Mesenchymal stem cell (in vitro differentiated cells and primary cell): ENCODE measurements around the gene CBFA2T2.
A peak's percentile ranks its signal among the peaks of the same experiment; 100 is the strongest.

Experiments used
- DNase-seq: peaks from one replicate; pipeline ENCODE4 v3.0.0-alpha.2; 2013
- H2AFZ ChIP-seq: one replicate; pipeline ENCODE4 v1.6.1; 2013; ENCODE audit warnings: low read depth, mild to moderate bottlenecking, control low read depth, inconsistent platforms, low read length, moderate library complexity
- H2AK5ac ChIP-seq: 2 replicates; pipeline ENCODE4 v1.6.1; 2013; ENCODE audit warnings: low read length, moderate library complexity, mild to moderate bottlenecking, inconsistent platforms; ENCODE audit not compliant: severe bottlenecking
- H2BK120ac ChIP-seq: one replicate; pipeline ENCODE4 v1.6.1; 2013; ENCODE audit warnings: low read depth, mild to moderate bottlenecking, inconsistent platforms, low read length, moderate library complexity
- H2BK12ac ChIP-seq, 2 experiments: one replicate each; pipeline ENCODE4 v1.6.1; 2013; ENCODE audit warnings: inconsistent platforms in 2 of 2, low read length in 2 of 2, mild to moderate bottlenecking in 2 of 2, moderate library complexity in 2 of 2, control low read depth in 1 of 2
- H2BK15ac ChIP-seq: one replicate; pipeline ENCODE4 v1.6.1; 2013; ENCODE audit warnings: mild to moderate bottlenecking, low read depth, inconsistent platforms; ENCODE audit not compliant: poor library complexity, severe bottlenecking
- H2BK5ac ChIP-seq: 2 replicates; pipeline ENCODE4 v1.6.1; 2013; ENCODE audit warnings: low read depth, mild to moderate bottlenecking, low read length, control low read depth, inconsistent platforms; ENCODE audit not compliant: poor library complexity, severe bottlenecking
- H3K14ac ChIP-seq, 2 experiments: one replicate each; pipeline ENCODE4 v1.6.1; 2013; ENCODE audit warnings: inconsistent platforms in 2 of 2, low read length in 2 of 2, control low read depth in 1 of 2, mild to moderate bottlenecking in 1 of 2, moderate library complexity in 1 of 2
- H3K18ac ChIP-seq, 2 experiments: one replicate each; pipeline ENCODE4 v1.6.1; 2013; ENCODE audit warnings: inconsistent platforms in 2 of 2, low read length in 2 of 2, control low read depth in 1 of 2, low read depth in 1 of 2, mild to moderate bottlenecking in 1 of 2
- H3K23ac ChIP-seq, 2 experiments: one replicate each; pipeline ENCODE4 v1.6.1; 2013; ENCODE audit warnings: inconsistent platforms in 2 of 2, low read length in 2 of 2, mild to moderate bottlenecking in 2 of 2, moderate library complexity in 2 of 2, control low read depth in 1 of 2
- H3K27ac ChIP-seq: 2 replicates; pipeline ENCODE4 v1.5.1; 2013; ENCODE audit warnings: mild to moderate bottlenecking, moderate library complexity, low read length, control low read depth, inconsistent platforms; ENCODE audit not compliant: poor library complexity, severe bottlenecking
- H3K27me3 ChIP-seq, 2 experiments: 2 replicates each; pipeline versions ENCODE4 v1.6.1 to v1.7.0; 2013; ENCODE audit warnings: low read length in 2 of 2, mild to moderate bottlenecking in 2 of 2, moderate library complexity in 2 of 2, control low read depth in 1 of 2, inconsistent platforms in 1 of 2; ENCODE audit not compliant: control insufficient read depth in 1 of 2, insufficient read depth in 1 of 2
- H3K36me3 ChIP-seq, 2 experiments: 2 replicates each; pipeline versions ENCODE4 v1.6.1 to v1.7.0; 2013; ENCODE audit warnings: low read length in 2 of 2, control low read depth in 1 of 2, inconsistent platforms in 1 of 2, low read depth in 1 of 2, mild to moderate bottlenecking in 1 of 2; ENCODE audit not compliant: insufficient read depth in 2 of 2, control insufficient read depth in 1 of 2
- H3K4ac ChIP-seq, 2 experiments: one replicate each; pipeline ENCODE4 v1.6.1; 2013; ENCODE audit warnings: inconsistent platforms in 2 of 2, low read length in 2 of 2, mild to moderate bottlenecking in 2 of 2, moderate library complexity in 2 of 2, control low read depth in 1 of 2, low read depth in 1 of 2
- H3K4me1 ChIP-seq: 2 replicates; pipeline ENCODE4 v1.6.1; 2013; ENCODE audit warnings: low read depth, low read length, control low read depth; ENCODE audit not compliant: control insufficient read depth, insufficient read depth
- H3K4me2 ChIP-seq: 2 replicates; pipeline ENCODE4 v1.6.1; 2013; ENCODE audit warnings: low read length, mild to moderate bottlenecking, inconsistent platforms; ENCODE audit not compliant: poor library complexity, severe bottlenecking
- H3K4me3 ChIP-seq, 2 experiments: 2 replicates each; pipeline versions ENCODE4 v1.5.1 to v1.7.0; 2013; ENCODE audit warnings: low read length in 2 of 2, mild to moderate bottlenecking in 2 of 2, control low read depth in 1 of 2, low read depth in 1 of 2; ENCODE audit not compliant: insufficient read depth in 1 of 2
- H3K79me1 ChIP-seq: replicated peaks from 2 replicates; pipeline ENCODE4 v1.6.1; 2013; ENCODE audit warnings: mild to moderate bottlenecking, control low read depth, low read length, inconsistent platforms; ENCODE audit not compliant: poor library complexity, severe bottlenecking
- H3K9ac ChIP-seq: 2 replicates; pipeline ENCODE4 v1.7.0; 2013; ENCODE audit warnings: mild to moderate bottlenecking, low read length, moderate library complexity
- H3K9me3 ChIP-seq: 2 replicates; pipeline ENCODE4 v1.7.0; 2013; ENCODE audit warnings: mild to moderate bottlenecking, low read length; ENCODE audit not compliant: control insufficient read depth
- H4K8ac ChIP-seq: one replicate; pipeline ENCODE4 v1.6.1; 2013; ENCODE audit warnings: inconsistent platforms, mild to moderate bottlenecking, low read length, moderate library complexity
- H4K91ac ChIP-seq: one replicate; pipeline ENCODE4 v1.6.1; 2013; ENCODE audit warnings: mild to moderate bottlenecking, low read length, inconsistent platforms
- WGBS: methylation state at CpG from one replicate; pipeline ENCODE4 v1.1.7; 2013; ENCODE audit warnings: mixed read lengths; 5-methylcytosine and 5-hydroxymethylcytosine counted together

Gene CBFA2T2

GRCh38 chr20:33659341-33660034 is 169.6 kb downstream of the CBFA2T2 start:
- Histone ChIP-seq H3K14ac (no peak overlapping the region), H3K4me1 (peaks cover 26% of the 10 kb centered on the region), H3K23ac (no peak overlapping the region), H2AK5ac (no peak overlapping the region), H3K27me3 (no peaks in the 10 kb centered on the region), H4K8ac (no peak overlapping the region), H2BK5ac (no peak overlapping the region), H2BK15ac (no peak overlapping the region), H3K36me3 (peaks cover 15 to 58% of the 10 kb centered on the region in 2 experiments), H3K4me2 (no peak overlapping the region), H3K4me3 (no peak overlapping the region), H4K91ac (no peak overlapping the region), H3K27ac (no peak overlapping the region), H2BK120ac (no peak overlapping the region), H3K4ac (no peak overlapping the region), H3K9ac (no peak overlapping the region), H3K9me3 (no peaks in the 10 kb centered on the region), H2BK12ac (no peak overlapping the region), H3K79me1 (peaks cover 23% of the 10 kb centered on the region), H3K18ac (no peak overlapping the region), H2AFZ (no peak overlapping the region)
- DNase-seq: no peak
- WGBS: 98% methylated on average over 32 of the region's 32 CpGs

GRCh38 chr20:33660035-33660684 is 170.3 kb downstream of the CBFA2T2 start:
- Histone ChIP-seq H2BK5ac (no peak overlapping the region), H3K27ac (no peak overlapping the region), H4K8ac (no peak overlapping the region), H3K18ac (no peak overlapping the region), H2BK120ac (no peak overlapping the region), H3K4me2 (no peak overlapping the region), H3K4me1 (peaks cover 28% of the 10 kb centered on the region), H3K4me3 (no peak overlapping the region), H3K36me3 (peaks cover 15 to 62% of the 10 kb centered on the region in 2 experiments), H3K9me3 (no peaks in the 10 kb centered on the region), H2AK5ac (no peak overlapping the region), H3K9ac (no peak overlapping the region), H3K79me1 (peaks cover 25% of the 10 kb centered on the region), H2BK12ac (no peak overlapping the region), H2BK15ac (no peak overlapping the region), H4K91ac (no peak overlapping the region), H3K14ac (no peak overlapping the region), H3K23ac (no peak overlapping the region), H3K4ac (no peak overlapping the region), H2AFZ (no peak overlapping the region), H3K27me3 (no peaks in the 10 kb centered on the region)
- no peak for DNase-seq
- WGBS: 94% methylated on average over 21 of the region's 21 CpGs

- Histone ChIP-seq H3K18ac (no peak overlapping the region), H4K91ac (no peak overlapping the region), H3K9ac (no peak overlapping the region), H2BK5ac (no peak overlapping the region), H3K23ac (no peak overlapping the region), H3K4ac (no peak overlapping the region), H3K27me3 (no peaks in the 10 kb centered on the region), H2AFZ (no peak overlapping the region), H3K14ac (no peak overlapping the region), H3K4me2 (no peak overlapping the region), H2AK5ac (no peak overlapping the region), H3K4me3 (no peak overlapping the region), H2BK120ac (no peak overlapping the region), H2BK15ac (no peak overlapping the region), H4K8ac (no peak overlapping the region), H3K36me3 (peaks cover 15 to 62% of the 10 kb centered on the region in 2 experiments), H3K4me1 (peaks cover 28% of the 10 kb centered on the region), H3K79me1 (peaks cover 25% of the 10 kb centered on the region), H3K27ac (no peak overlapping the region), H2BK12ac (no peak overlapping the region), H3K9me3 (no peaks in the 10 kb centered on the region)
- DNase-seq: no peak
- 93% methylated on average over 7 of the region's 7 CpGs for WGBS
Observed at GRCh38 chr20:33660685-33661058, 170.8 kb downstream of the CBFA2T2 start.

GRCh38 chr20:33662172-33662571 is 172.3 kb downstream of the CBFA2T2 start, which contains the start of gene C20orf144:
C20orf144 (plus strand) TSS chr20:33662327; CDS start chr20:33662346, 19 bp downstream.
- Histone ChIP-seq H3K4me2 (peak within 1 kb of the TSS; percentile 92), H3K27ac (peak within 1 kb of the TSS; percentile 47), H2BK15ac (no peak within 1 kb of the TSS), H2BK5ac (no peak within 1 kb of the TSS), H3K18ac (peak within 1 kb of the TSS; percentile 59 to 99), H2BK120ac (peak within 1 kb of the TSS; percentile 96), H2AK5ac (peak within 1 kb of the TSS; percentile 4), H3K27me3 (no peaks in the 10 kb centered on the region), H3K9me3 (no peaks in the 10 kb centered on the region), H3K4ac (peak within 1 kb of the TSS; percentile 15 to 93), H4K91ac (peak within 1 kb of the TSS; percentile 73), H3K23ac (peak within 1 kb of the TSS in 1 of 2 experiments; percentile 52), H2AFZ (no peak within 1 kb of the TSS), H3K4me1 (peaks cover 31% of the 10 kb centered on the region), H3K79me1 (peaks cover 32% of the 10 kb centered on the region), H2BK12ac (peak within 1 kb of the TSS in 1 of 2 experiments; percentile 90), H3K36me3 (peaks cover 15 to 59% of the 10 kb centered on the region in 2 experiments), H4K8ac (peak within 1 kb of the TSS; percentile 96), H3K4me3 (peak within 1 kb of the TSS; percentile 78 to 88), H3K9ac (peak within 1 kb of the TSS; percentile 94), H3K14ac (peak within 1 kb of the TSS in 1 of 2 experiments; percentile 99)
- DNase-seq: no peak
- WGBS: 92% methylated on average over 8 of the region's 10 CpGs
